ENCODE results near the gene RBBP6.
"Not testable (repeated sequence)": the region's sequence is repeated elsewhere in the genome, so short reads cannot be mapped to it uniquely, and the experiment has no call there.

RBBP6 gene

DNA sequence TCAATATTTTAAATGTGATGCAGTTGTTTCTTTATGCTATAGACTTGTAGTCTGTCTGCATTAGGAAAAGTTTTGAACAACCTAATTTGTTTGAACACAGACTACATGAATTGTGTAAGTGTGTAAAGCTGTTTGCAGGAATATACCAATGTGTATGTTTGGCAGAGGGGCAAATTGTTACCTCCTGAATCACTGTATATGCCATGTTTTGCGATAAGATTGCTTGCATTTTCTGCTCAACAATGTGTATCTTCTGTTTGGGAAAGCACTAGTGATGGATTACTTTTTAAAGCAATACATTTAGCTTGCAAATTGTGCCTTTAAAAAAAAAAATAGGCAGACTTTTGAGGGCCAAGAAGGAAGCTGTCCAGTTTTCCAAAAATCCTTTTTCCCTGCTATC lies 14.6 kb downstream of the RBBP6 start:
- DNase-seq (ENCODE audit: low read depth), result no peak
- TF ChIP-seq, protein P1, sequence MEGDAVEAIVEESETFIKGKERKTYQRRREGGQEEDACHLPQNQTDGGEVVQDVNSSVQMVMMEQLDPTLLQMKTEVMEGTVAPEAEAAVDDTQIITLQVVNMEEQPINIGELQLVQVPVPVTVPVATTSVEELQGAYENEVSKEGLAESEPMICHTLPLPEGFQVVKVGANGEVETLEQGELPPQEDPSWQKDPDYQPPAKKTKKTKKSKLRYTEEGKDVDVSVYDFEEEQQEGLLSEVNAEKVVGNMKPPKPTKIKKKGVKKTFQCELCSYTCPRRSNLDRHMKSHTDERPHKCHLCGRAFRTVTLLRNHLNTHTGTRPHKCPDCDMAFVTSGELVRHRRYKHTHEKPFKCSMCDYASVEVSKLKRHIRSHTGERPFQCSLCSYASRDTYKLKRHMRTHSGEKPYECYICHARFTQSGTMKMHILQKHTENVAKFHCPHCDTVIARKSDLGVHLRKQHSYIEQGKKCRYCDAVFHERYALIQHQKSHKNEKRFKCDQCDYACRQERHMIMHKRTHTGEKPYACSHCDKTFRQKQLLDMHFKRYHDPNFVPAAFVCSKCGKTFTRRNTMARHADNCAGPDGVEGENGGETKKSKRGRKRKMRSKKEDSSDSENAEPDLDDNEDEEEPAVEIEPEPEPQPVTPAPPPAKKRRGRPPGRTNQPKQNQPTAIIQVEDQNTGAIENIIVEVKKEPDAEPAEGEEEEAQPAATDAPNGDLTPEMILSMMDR (conservative IDR thresholded peaks at IDR 0.05; ENCODE audit: control insufficient read depth, insufficient read depth, low read depth, low read length), result no peak
- no peak overlapping the region for H3K4me3 ChIP-seq (ENCODE audit: control insufficient read depth, low read depth, low read length)

DNA sequence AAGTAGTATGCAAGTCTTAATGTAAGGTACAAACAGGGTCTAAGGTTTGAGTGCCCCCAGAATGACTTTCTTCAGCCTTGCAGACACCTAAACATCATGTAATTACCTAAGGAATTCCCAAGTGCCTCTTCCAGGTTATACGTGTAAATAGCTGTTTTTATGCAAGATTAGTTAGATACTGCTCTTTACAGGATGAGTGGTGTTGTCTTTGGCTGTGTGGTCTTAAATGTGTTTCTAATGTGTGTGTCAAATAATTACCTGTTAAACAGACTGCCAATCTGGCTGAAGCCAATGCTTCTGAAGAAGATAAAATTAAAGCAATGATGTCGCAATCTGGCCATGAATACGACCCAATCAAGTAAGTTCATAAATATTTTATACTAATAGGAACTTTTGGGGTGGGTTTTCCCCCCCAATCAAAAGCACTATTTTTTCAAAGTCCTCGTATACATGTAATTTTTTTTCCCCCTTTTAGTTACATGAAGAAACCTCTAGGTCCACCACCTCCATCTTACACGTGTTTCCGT lies 16.0 kb downstream of the RBBP6 start:
- H3K4me3 ChIP-seq (ENCODE audit: control insufficient read depth, low read depth, low read length), result no peak overlapping the region
- DNase-seq (ENCODE audit: low read depth), result no peak
- TF ChIP-seq, protein P1 (conservative IDR thresholded peaks at IDR 0.05; ENCODE audit: control insufficient read depth, insufficient read depth, low read depth, low read length), result no peak

DNA sequence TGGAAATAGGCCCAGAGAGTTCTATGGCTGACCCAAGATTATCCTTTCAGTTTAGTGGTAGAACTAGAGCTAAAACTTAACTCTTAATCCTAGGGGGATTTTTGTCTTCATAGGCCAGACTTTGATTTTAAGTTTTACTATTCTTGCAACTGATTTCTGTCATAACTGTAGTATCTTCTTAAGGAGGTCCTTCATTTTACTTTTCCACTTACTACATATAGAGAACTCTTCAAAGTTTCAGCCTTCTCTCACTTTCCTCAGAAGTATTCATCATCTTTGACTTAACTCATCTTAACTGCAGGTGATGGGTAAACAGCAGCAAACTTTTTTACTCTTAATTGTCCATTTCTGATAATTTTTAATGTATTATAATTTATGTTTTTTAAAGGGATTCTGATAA lies 23.4 kb downstream of the RBBP6 start:
- no peak for DNase-seq (ENCODE audit: low read depth)
- H3K4me3 ChIP-seq (ENCODE audit: control insufficient read depth, low read depth, low read length), result no peak overlapping the region
- TF ChIP-seq, protein P1 (conservative IDR thresholded peaks at IDR 0.05; ENCODE audit: control insufficient read depth, insufficient read depth, low read depth, low read length), result no peak

DNA sequence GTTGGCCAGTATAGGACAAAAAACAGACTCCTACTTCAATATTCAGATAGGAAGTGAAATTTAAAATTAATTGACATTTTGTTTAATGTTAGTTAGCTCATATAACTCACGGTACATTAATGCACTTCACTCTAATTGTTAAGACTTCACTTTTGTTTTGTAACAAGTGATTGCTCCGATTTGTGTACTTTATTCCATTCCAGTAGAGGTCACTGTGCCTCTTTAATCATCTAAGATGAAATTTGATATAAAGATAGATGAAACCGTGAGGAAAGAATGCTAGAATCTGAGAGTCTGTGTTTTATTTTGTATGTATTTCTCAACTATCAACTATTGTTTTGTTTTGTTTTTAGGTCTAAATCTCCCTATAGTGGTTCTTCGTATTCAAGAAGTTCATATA lies 29.0 kb downstream of the RBBP6 start:
- DNase-seq (ENCODE audit: low read depth), result peak; percentile 60
- H3K4me3 ChIP-seq (ENCODE audit: control insufficient read depth, low read depth, low read length), result no peak overlapping the region
- TF ChIP-seq, protein P1 (conservative IDR thresholded peaks at IDR 0.05; ENCODE audit: control insufficient read depth, insufficient read depth, low read depth, low read length), result peak; percentile 44

DNA sequence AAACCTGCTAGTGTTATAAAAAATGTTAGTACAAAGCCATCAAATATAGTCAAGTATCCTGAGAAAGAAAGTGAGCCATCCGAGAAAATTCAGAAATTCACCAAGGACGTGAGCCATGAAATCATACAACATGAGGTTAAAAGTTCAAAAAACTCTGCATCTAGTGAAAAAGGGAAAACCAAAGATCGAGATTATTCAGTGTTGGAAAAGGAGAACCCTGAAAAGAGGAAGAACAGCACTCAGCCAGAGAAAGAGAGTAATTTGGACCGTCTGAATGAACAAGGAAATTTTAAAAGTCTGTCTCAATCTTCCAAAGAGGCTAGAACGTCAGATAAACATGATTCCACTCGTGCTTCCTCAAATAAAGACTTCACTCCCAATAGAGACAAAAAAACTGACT lies 31.7 kb downstream of the RBBP6 start:
- H3K4me3 ChIP-seq (ENCODE audit: control insufficient read depth, low read depth, low read length), result no peak overlapping the region

DNA sequence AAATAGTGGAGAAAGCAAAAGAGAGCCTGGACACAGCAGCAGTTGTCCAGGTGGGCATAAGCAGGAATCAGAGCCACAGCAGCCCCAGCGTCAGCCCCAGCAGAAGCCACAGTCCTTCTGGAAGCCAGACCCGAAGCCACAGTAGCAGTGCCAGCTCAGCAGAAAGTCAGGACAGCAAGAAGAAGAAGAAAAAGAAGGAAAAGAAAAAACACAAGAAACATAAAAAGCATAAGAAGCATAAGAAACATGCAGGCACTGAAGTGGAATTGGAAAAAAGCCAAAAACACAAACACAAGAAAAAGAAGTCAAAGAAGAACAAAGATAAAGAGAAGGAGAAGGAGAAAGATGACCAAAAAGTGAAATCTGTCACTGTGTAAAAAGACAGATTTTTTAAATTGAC lies 32.7 kb downstream of the RBBP6 start:
- TF ChIP-seq, protein P1 (conservative IDR thresholded peaks at IDR 0.05; ENCODE audit: control insufficient read depth, insufficient read depth, low read depth, low read length), result no peak
- no peak for DNase-seq (ENCODE audit: low read depth)

More for the DNA sequence above, 31.7 kb downstream of the RBBP6 start:
- TF ChIP-seq, protein P1 (conservative IDR thresholded peaks at IDR 0.05; ENCODE audit: control insufficient read depth, insufficient read depth, low read depth, low read length), result no peak
- DNase-seq (ENCODE audit: low read depth), result no peak

DNA sequence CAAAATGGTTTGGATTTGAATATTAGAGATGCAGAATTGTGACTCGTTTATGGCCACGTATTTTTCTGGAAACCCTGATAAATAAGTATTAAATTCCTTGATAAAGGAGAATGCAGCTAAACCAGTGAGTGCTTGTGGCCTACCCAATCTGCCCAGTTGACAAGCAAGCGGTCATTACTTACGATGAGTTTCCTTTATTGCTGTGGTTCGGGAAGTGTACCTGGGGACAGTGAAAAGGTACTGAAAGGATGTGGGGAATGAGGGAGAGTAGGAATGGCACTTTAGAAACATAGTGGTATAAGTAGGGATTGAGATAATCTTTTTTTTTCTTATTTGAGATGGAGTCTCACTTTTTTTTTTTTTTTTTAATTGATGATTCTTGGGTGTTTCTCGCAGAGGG lies 33.8 kb downstream of the RBBP6 start:
- TF ChIP-seq, protein P1 (conservative IDR thresholded peaks at IDR 0.05; ENCODE audit: control insufficient read depth, insufficient read depth, low read depth, low read length), result no peak
- no peak overlapping the region for H3K4me3 ChIP-seq (ENCODE audit: control insufficient read depth, low read depth, low read length)
- no peak for DNase-seq (ENCODE audit: low read depth)

More for the DNA sequence above, 32.7 kb downstream of the RBBP6 start:
- H3K4me3 ChIP-seq (ENCODE audit: control insufficient read depth, low read depth, low read length), result no peak overlapping the region

DNA sequence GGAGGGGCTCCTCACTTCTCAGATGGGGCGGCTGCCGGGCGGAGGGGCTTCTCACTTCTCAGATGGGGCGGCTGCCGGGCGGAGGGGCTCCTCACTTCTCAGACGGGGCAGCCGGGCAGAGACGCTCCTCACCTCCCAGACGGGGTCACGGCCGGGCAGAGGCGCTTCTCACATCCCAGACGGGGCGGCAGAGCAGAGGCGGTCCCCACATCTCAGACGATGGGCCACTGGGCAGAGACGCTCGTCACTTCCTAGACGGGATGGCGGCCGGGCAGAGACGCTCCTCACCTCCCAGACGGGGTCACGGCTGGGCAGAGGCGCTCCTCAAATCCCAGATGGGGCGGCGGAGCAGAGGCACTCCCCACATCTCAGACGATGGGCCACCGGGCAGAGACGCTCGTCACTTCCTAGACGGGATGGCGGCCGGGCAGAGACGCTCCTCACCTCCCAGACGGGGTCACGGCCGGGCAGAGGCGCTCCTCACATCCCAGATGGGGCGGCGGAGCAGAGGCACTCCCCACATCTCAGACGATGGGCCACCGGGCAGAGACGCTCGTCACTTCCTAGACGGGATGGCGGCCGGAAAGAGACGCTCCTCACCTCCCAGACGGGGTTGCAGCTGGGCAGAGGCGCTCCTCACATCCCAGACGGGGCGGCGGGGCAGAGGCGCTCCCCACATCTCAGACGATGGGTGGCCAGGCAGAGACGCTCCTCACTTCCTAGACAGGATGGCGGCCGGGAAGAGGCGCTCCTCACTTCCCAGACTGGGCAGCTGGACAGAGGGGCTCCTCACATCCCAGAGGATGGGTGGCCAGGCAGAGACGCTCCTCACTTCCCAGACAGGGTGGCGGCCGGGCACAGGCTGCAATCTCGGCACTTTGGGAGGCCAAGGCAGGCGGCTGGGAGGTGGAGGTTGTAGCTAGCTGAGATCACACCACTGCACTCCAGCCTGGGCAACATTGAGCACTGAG lies 35.4 kb downstream of the RBBP6 start:
- H3K4me3 ChIP-seq (ENCODE audit: control insufficient read depth, low read depth, low read length); DNase-seq (ENCODE audit: low read depth): not testable (repeated sequence)

DNA sequence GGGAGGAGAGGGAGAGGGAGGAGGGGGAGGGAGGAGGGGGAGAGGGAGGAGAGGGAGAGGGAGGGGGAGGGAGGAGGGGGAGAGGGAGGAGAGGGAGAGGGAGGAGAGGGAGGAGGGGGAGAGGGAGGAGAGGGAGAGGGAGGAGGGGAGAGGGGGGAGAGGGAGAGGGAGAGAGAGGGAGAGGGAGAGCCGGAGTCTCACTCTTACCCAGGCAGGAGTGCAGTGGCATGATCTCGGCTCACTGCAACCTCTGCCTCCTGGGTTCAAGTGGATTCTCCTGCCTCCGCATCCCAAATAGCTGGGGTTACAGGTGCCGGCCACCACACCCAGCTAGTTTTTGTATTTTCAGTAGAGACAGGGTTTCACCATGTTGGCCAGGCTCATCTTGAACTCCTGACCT lies 36.4 kb downstream of the RBBP6 start:
- not testable (repeated sequence) for H3K4me3 ChIP-seq (ENCODE audit: control insufficient read depth, low read depth, low read length); DNase-seq (ENCODE audit: low read depth)

All from fibroblast of mammary gland (primary cell).